H1 (cell line): ENCODE measurements around the gene SLC27A5. TPM values are rescaled to one million over a fixed set of nuclear protein-coding genes. Genes with fewer than 3 reads are reported as not detected.

Experiments
- ATF3 ChIP-seq: IDR thresholded peaks from 2 replicates; pipeline ENCODE4 v1.6.1; 2011; ENCODE audit warnings: low read depth, mild to moderate bottlenecking, low read length; ENCODE audit not compliant: insufficient read depth
- CBX5 ChIP-seq: fragments of 300-800, 300-1000 bp; sonication (generic); IDR thresholded peaks from 2 replicates; pipeline ENCODE4 v1.7.1; 2016; ENCODE audit warnings: antibody characterized with exemption, low read length, low read depth
- SP4 ChIP-seq: IDR thresholded peaks from 2 replicates; pipeline ENCODE4 v1.6.1; 2012; ENCODE audit warnings: low read length, inconsistent platforms
- TBP ChIP-seq: IDR thresholded peaks from 2 replicates; pipeline ENCODE4 v1.6.1; 2011; ENCODE audit warnings: low read depth, low read length, improper control_type of control experiment
- polyA plus RNA-seq, 7 experiments: library from polyadenylated mRNA; depleted of rRNA in 3 of 7; stranded (reverse) in 5 of 7; unstranded in 2 of 7; fragments of >200 nt in 5 of 7; fragments of 200-250 nt in 2 of 7; gene quantifications; 1 replicate in 5 of 7; 2 replicates in 1 of 7; 4 replicates in 1 of 7; pipeline versions ENCODE4 v1.2.1 to v1.2.3, GENCODE V29; 2011 to 2013; ENCODE audit warnings: missing spikeins in 2 of 7, mixed read lengths in 2 of 7
- total RNA-seq: library from RNA; stranded (reverse); fragmentation: NEBNext Ultra II Directional; extraction: Animal tissue kit (Norgen Biotek cat#: 25700); gene quantifications from 2 replicates; pipeline ENCODE4 v1.2.1, GENCODE V29; 2021

The SLC27A5 gene
- total and polyA plus RNA-seq, 2 of the 8 experiments (the other 6 are each of a cell fraction or from before 2014, with no cell fraction given): 25.1 to 80.5 TPM

- TF ChIP-seq TBP (no peak), CBX5 (no peak), ATF3 (no peak), SP4 (no peak)
These were observed 31.9 kb downstream of the SLC27A5 start (continued) for GRCh38 chr19:58479736-58480480.
